K562 (cell line): Measurements from ENCODE around the gene KPNA4. TPM values are rescaled to one million over a fixed set of nuclear protein-coding genes. Genes with fewer than 3 reads are reported as not detected.

Experiments
- ATAC-seq: fragments of 200-7000 bp; cut with Tn5 transposase; 3 replicates; pipeline ENCODE4 v1.9.1; 2020; ENCODE audit warnings: moderate library complexity
- BruUV-seq: library from RNA; stranded (reverse); fragments of 400-500 nt; replicated peaks from 2 replicates; lab custom pipeline; 2021; lab: Mats Ljungman, UMichigan
- CTCF ChIA-PET: fragments of 300-600 bp; formaldehyde crosslinking; extraction: SDS; loops from one replicate; lab custom pipeline; 2021; ENCODE audit warnings: low intra/inter-chr PET ratio; lab: Yijun Ruan, JAX
- POLR2A ChIA-PET: fragments of 300-600, 350-650 bp; sonication (Branson Sonifier 250); formaldehyde crosslinking; extraction: SDS; loops from one replicate; lab custom pipeline; 2021; ENCODE audit warnings: antibody characterized with exemption, inconsistent platforms; lab: Yijun Ruan, JAX
- DNase-seq, 4 experiments: peaks; one replicate each; pipeline versions ENCODE4 v3.0.0 to v3.0.0-alpha.2; 2011 to 2018; ENCODE audit warnings: low spot score in 3 of 4, mixed read lengths in 3 of 4; ENCODE audit errors: extremely low read depth in 1 of 4
- FAIRE-seq: peaks from 2 replicates; lab custom pipeline; 2011; peaks lifted over from hg19 to GRCh38; lab: Jason Lieb, UNC
- H2AFZ ChIP-seq: 2 replicates; pipeline ENCODE4 v1.6.0; 2011; ENCODE audit warnings: low read depth, low read length, control low read depth, inconsistent platforms
- H3K27ac ChIP-seq: fragments of 200-600 bp; 3 replicates; pipeline ENCODE4 v1.8.0; 2011; ENCODE audit warnings: low read depth, mild to moderate bottlenecking, control low read depth, inconsistent platforms, low read length, moderate library complexity, mixed read lengths; ENCODE audit errors: extremely low read depth
- H3K27me3 ChIP-seq, 2 experiments: fragments of 300-600 bp in 1 of 2; 2 replicates in 1 of 2; 3 replicates in 1 of 2; pipeline versions ENCODE4 v1.6.0 to v1.8.0; 2011; ENCODE audit warnings: inconsistent platforms in 2 of 2, low read length in 2 of 2, mild to moderate bottlenecking in 1 of 2, mixed read lengths in 1 of 2, moderate library complexity in 1 of 2; ENCODE audit not compliant: control insufficient read depth in 2 of 2, insufficient read depth in 2 of 2
- H3K36me3 ChIP-seq: fragments of 300-600 bp; 3 replicates; pipeline ENCODE4 v1.8.0; 2011; ENCODE audit warnings: mild to moderate bottlenecking, low read length, inconsistent platforms; ENCODE audit not compliant: control insufficient read depth, insufficient read depth
- H3K4me1 ChIP-seq, 2 experiments: fragments of 200-600 bp in 1 of 2; replicated peaks in 1 of 2; 2 replicates in 1 of 2; 3 replicates in 1 of 2; pipeline versions ENCODE4 v1.5.1 to v1.8.0; 2011; ENCODE audit warnings: inconsistent platforms in 2 of 2, low read length in 2 of 2, mild to moderate bottlenecking in 1 of 2, mixed read lengths in 1 of 2, moderate library complexity in 1 of 2; ENCODE audit not compliant: control insufficient read depth in 2 of 2, insufficient read depth in 2 of 2
- H3K4me2 ChIP-seq: 2 replicates; pipeline ENCODE4 v1.6.1; 2011; ENCODE audit warnings: low read length, control low read depth, inconsistent platforms, mixed read lengths; ENCODE audit not compliant: insufficient read depth
- H3K4me3 ChIP-seq: fragments of 200-600 bp; sonication (generic), shearing (Covaris generic); 2 replicates; pipeline ENCODE4 v1.5.1; 2016; ENCODE audit warnings: control low read depth, inconsistent platforms
- H3K79me2 ChIP-seq: fragments of 200-600 bp; 3 replicates; pipeline ENCODE4 v1.8.0; 2011; ENCODE audit warnings: low read length, inconsistent platforms; ENCODE audit not compliant: control insufficient read depth, insufficient read depth
- H3K9ac ChIP-seq, 2 experiments: 2 replicates each; pipeline versions ENCODE4 v1.6.0 to v1.6.1; 2011; ENCODE audit warnings: low read depth in 2 of 2, low read length in 2 of 2, control low read depth in 1 of 2, inconsistent platforms in 1 of 2, mild to moderate bottlenecking in 1 of 2, mixed read lengths in 1 of 2; ENCODE audit not compliant: insufficient read depth in 1 of 2
- H3K9me1 ChIP-seq: one replicate; pipeline ENCODE4 v1.6.0; 2011; ENCODE audit warnings: inconsistent platforms, mild to moderate bottlenecking, low read length, moderate library complexity; ENCODE audit not compliant: control insufficient read depth, insufficient read depth
- H3K9me3 ChIP-seq: replicated peaks from 2 replicates; pipeline ENCODE4 v1.5.1; 2011; ENCODE audit warnings: low read depth, low read length, inconsistent platforms; ENCODE audit not compliant: control insufficient read depth, insufficient read depth
- H4K20me1 ChIP-seq: replicated peaks from 2 replicates; pipeline ENCODE4 v1.6.1; 2011; ENCODE audit warnings: low read length, inconsistent platforms, mixed read lengths; ENCODE audit not compliant: control insufficient read depth, insufficient read depth
- ATF1 ChIP-seq, 2 experiments: fragments of 450-650 bp in 1 of 2; IDR thresholded peaks; 2 replicates each; pipeline ENCODE4 v1.6.1; 2016; ENCODE audit warnings: missing compliant biosample characterization in 1 of 2, missing genetic modification characterization in 1 of 2
- ETS2 ChIP-seq: IDR thresholded peaks from 2 replicates; pipeline ENCODE4 v1.6.1; 2016; ENCODE audit warnings: borderline replicate concordance, missing genetic modification characterization, mild to moderate bottlenecking, moderate library complexity, missing compliant biosample characterization; ENCODE audit not compliant: poor library complexity, severe bottlenecking
- HDAC1 ChIP-seq, 2 experiments: fragments of 450-650 bp; IDR thresholded peaks; 2 replicates each; pipeline ENCODE4 v1.6.1; 2016 to 2017; ENCODE audit warnings: inconsistent platforms in 1 of 2, mild to moderate bottlenecking in 1 of 2, moderate library complexity in 1 of 2
- KAT2B ChIP-seq: IDR thresholded peaks from one replicate; pipeline ENCODE4 v1.6.1; 2012; ENCODE audit warnings: low read depth, mild to moderate bottlenecking, control low read depth, inconsistent platforms, low read length, moderate library complexity
- KAT8 ChIP-seq: fragments of 450-650 bp; IDR thresholded peaks from 2 replicates; pipeline ENCODE4 v1.6.1; 2016; ENCODE audit warnings: low read depth, mild to moderate bottlenecking
- MEF2D ChIP-seq: conservative IDR thresholded peaks from 2 replicates; pipeline ENCODE4 v1.6.1; 2016; ENCODE audit warnings: low read depth, missing genetic modification characterization, missing compliant biosample characterization
- NBN ChIP-seq: fragments of 450-650 bp; IDR thresholded peaks from 2 replicates; pipeline ENCODE4 v1.6.1; 2016; ENCODE audit warnings: low read depth, mild to moderate bottlenecking
- ZNF707 ChIP-seq: fragments of 250-450 bp; sonication (Bioruptor Pico); conservative IDR thresholded peaks from 2 replicates; pipeline ENCODE4 v1.8.0; 2022; ENCODE audit warnings: inconsistent platforms, mild to moderate bottlenecking, moderate library complexity
- WGBS: fragments of 100-300 bp; shearing (Covaris generic); methylation state at CpG from one replicate; pipeline ENCODE4 v1.1.6; 2016; ENCODE audit warnings: low coverage, mixed read lengths; ENCODE audit not compliant: insufficient coverage; ENCODE audit errors: missing lambda C conversion rate; 5-methylcytosine and 5-hydroxymethylcytosine counted together
- in situ Hi-C: fragments of 300-500 bp; cut with MboI; formaldehyde crosslinking; loops from 4 replicates; pipeline ENCODE4 v1.15.0; 2018; ENCODE audit warnings: inconsistent platforms, mixed read lengths
- intact Hi-C: fragments of 100-400 bp; cut with micrococcal nuclease; formaldehyde crosslinking; loops from 2 replicates; pipeline ENCODE4 v1.14.2; 2022
- polyA plus RNA-seq, 8 experiments: library from polyadenylated mRNA; depleted of rRNA in 4 of 8; stranded (reverse) in 5 of 8; unstranded in 3 of 8; fragments of >200 nt; fragmentation: Nextera tagmentation in 2 of 8; fragmentation: Illumina TruSeq in 1 of 8; extraction: Ambion mirVana in 2 of 8; extraction: Trizol in 1 of 8; gene quantifications; 2 replicates each; pipeline versions ENCODE4 v1.2.1 to v1.2.3, GENCODE V29; 2011 to 2014; ENCODE audit warnings: inconsistent platforms in 1 of 8, missing spikeins in 1 of 8
- total RNA-seq, 7 experiments: library from RNA; depleted of rRNA in 6 of 7; stranded (reverse); fragments of >200 nt in 6 of 7; fragmentation: Illumina TruSeq in 2 of 7; extraction: Trizol in 2 of 7; gene quantifications; 2 replicates each; pipeline versions ENCODE4 v1.2.1 to v1.2.3, GENCODE V29; 2011 to 2021; ENCODE audit warnings: low replicate concordance in 1 of 7
- TF ChIP-seq, protein P1 (sequence below): sonication (generic); formaldehyde crosslinking; IDR thresholded peaks from 2 replicates; pipeline ENCODE4 v1.8.1; 2023; ENCODE audit warnings: mild to moderate bottlenecking, missing genetic modification reagents, moderate library complexity
- TF ChIP-seq, protein P2 (sequence below): fragments of 250-450 bp; sonication (Bioruptor Pico); IDR thresholded peaks from 2 replicates; pipeline ENCODE4 v1.4.0; 2020; ENCODE audit warnings: borderline replicate concordance

Gene KPNA4
- total and polyA plus RNA-seq, 9 of the 15 experiments (the other 6 are each of a cell fraction or from before 2014, with no cell fraction given): 13.9 to 66.6 (median 34.5) TPM

DNA sequence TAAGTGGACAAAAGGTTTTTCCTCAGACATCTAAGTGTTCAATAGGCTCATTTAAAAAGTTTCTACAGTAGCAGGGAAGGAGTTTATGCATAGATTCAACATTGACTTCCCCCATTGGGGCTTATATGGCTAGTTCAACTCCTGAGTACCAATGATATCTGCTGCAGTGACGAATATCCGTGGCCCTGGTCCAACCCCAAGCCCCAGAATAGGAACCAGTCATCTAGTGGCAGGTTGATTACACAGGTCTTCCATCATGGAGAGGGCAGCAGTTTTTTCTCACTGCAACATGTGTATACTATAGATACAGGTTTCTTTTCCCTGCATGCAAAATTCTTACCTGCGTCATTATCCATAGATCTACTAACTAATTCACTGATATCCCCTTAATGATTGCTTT is 45.8 kb upstream of the KPNA4 start:
- in situ Hi-C loops: no loop called here
- Histone ChIP-seq H4K20me1 (no peaks in the 10 kb centered on the region), H3K27ac (no peak overlapping the region), H3K4me2 (no peak overlapping the region), H3K4me3 (no peak overlapping the region), H3K9ac (no peak overlapping the region), H3K9me3 (no peaks in the 10 kb centered on the region), H3K36me3 (no peaks in the 10 kb centered on the region), H3K27me3 (no peaks in the 10 kb centered on the region; a peak in 2 of 5 replicates), H3K4me1 (no peaks in the 10 kb centered on the region), H3K9me1 (no peaks in the 10 kb centered on the region), H3K79me2 (no peaks in the 10 kb centered on the region), H2AFZ (no peak overlapping the region)
- intact Hi-C loops: no loop called here
- DNase-seq (no peak), ATAC-seq (no peak)
- POLR2A ChIA-PET: no interaction called here
- TF ChIP-seq, protein P1, sequence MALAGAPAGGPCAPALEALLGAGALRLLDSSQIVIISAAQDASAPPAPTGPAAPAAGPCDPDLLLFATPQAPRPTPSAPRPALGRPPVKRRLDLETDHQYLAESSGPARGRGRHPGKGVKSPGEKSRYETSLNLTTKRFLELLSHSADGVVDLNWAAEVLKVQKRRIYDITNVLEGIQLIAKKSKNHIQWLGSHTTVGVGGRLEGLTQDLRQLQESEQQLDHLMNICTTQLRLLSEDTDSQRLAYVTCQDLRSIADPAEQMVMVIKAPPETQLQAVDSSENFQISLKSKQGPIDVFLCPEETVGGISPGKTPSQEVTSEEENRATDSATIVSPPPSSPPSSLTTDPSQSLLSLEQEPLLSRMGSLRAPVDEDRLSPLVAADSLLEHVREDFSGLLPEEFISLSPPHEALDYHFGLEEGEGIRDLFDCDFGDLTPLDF: no peak
- TF ChIP-seq KAT2B (no peak), ETS2 (tag) (no peak), KAT8 (no peak), ZNF707 (no peak), HDAC1 (IDR thresholded peaks at IDR 0.05) (no peak), NBN (no peak), ATF1 (CRISPR knock-in tag; IDR thresholded peaks at IDR 0.05) (no peak), ATF1 (tag; IDR thresholded peaks at IDR 0.05) (no peak), MEF2D (tag) (no peak)
- TF ChIP-seq, protein P2, sequence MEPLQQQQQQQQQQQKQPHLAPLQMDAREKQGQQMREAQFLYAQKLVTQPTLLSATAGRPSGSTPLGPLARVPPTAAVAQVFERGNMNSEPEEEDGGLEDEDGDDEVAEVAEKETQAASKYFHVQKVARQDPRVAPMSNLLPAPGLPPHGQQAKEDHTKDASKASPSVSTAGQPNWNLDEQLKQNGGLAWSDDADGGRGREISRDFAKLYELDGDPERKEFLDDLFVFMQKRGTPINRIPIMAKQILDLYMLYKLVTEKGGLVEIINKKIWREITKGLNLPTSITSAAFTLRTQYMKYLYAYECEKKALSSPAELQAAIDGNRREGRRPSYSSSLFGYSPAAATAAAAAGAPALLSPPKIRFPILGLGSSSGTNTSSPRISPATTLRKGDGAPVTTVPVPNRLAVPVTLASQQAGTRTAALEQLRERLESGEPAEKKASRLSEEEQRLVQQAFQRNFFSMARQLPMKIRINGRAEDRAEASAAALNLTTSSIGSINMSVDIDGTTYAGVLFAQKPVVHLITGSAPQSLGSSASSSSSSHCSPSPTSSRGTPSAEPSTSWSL (CRISPR knock-in tag): no peak
- TF ChIP-seq, all 486 proteins: peak for 0
- BruUV-seq: no TSS peak
- CTCF ChIA-PET: no interaction called here
- no peak for FAIRE-seq
- 0% methylated on average over 3 of the region's 3 CpGs for WGBS
